ENCODE results near the gene KLK15.

GRCh38 chr19:50858886-50859285 is 25.5 kb upstream of the KLK15 start:
- no peak for TF ChIP-seq CTCF (IDR thresholded peaks at IDR 0.05)
- no peak for TF ChIP-seq POLR2A (IDR thresholded peaks at IDR 0.05)
- TF ChIP-seq POLR2AphosphoS5 (IDR thresholded peaks at IDR 0.05): no peak
- TF ChIP-seq EP300 (IDR thresholded peaks at IDR 0.05): no peak

All from gastroesophageal sphincter (tissue), 3 donors.